ENCODE data around the gene RNF144A. TPM values are rescaled to one million over a fixed set of nuclear protein-coding genes. Genes with fewer than 3 reads are reported as not detected.

Gene RNF144A
- total RNA-seq, 1 experiment from 2014 or later: 3.0 TPM

- CTCF ChIA-PET: no interaction called here
- Histone ChIP-seq H3K4me1 (no peaks in the 10 kb centered on the region), H3K4me3 (ENCODE audit: low read depth, low read length) (no peak overlapping the region), H3K36me3 (ENCODE audit: control insufficient read depth, insufficient read depth, low read length) (no peaks in the 10 kb centered on the region), H3K27me3 (replicated peaks; ENCODE audit: control insufficient read depth, insufficient read depth, low read length) (no peaks in the 10 kb centered on the region), H3K9me3 (no peaks in the 10 kb centered on the region)
- BruUV-seq (replicated peaks): no TSS peak
- Mint-ChIP-seq H3K4me3 (ENCODE audit: unreplicated experiment) (no peak overlapping the region), H3K36me3 (ENCODE audit: insufficient read depth, unreplicated experiment) (no peaks in the 10 kb centered on the region), H3K9me3 (ENCODE audit: unreplicated experiment) (no peaks in the 10 kb centered on the region), H3K27ac (ENCODE audit: unreplicated experiment) (no peak overlapping the region), H3K27me3 (ENCODE audit: insufficient read depth, unreplicated experiment) (no peaks in the 10 kb centered on the region), H3K4me1 (ENCODE audit: low read depth, unreplicated experiment) (no peaks in the 10 kb centered on the region)
- no peak for DNase-seq
- TF ChIP-seq CTCF (IDR thresholded peaks at IDR 0.05; ENCODE audit: insufficient read depth in 1 of 2, low read depth in 1 of 2, low read length in 1 of 2, severe bottlenecking in 1 of 2, unreplicated experiment in 1 of 2): no peak
- POLR2A ChIA-PET: no interaction called here
- intact Hi-C loops (cut with micrococcal nuclease; ENCODE audit: unreplicated experiment): no loop called here
Observed at GRCh38 chr2:7027956-7028655, 110.9 kb downstream of the RNF144A start.

- H3K4me1 ChIP-seq: no peaks in the 10 kb centered on the region
- intact Hi-C loops (cut with micrococcal nuclease; ENCODE audit: unreplicated experiment): no loop called here
- no peak overlapping the region for H3K27ac Mint-ChIP-seq (ENCODE audit: unreplicated experiment)
- no peak for TF ChIP-seq CTCF (IDR thresholded peaks at IDR 0.05; ENCODE audit: insufficient read depth in 1 of 2, low read depth in 1 of 2, low read length in 1 of 2, severe bottlenecking in 1 of 2, unreplicated experiment in 1 of 2)
- H3K9me3 ChIP-seq: no peaks in the 10 kb centered on the region
- BruUV-seq (replicated peaks): no TSS peak
- ChIA-PET CTCF (no interaction called here), POLR2A (no interaction called here)
- H3K36me3 ChIP-seq (ENCODE audit: control insufficient read depth, insufficient read depth, low read length): no peaks in the 10 kb centered on the region
- H3K27me3 Mint-ChIP-seq (ENCODE audit: insufficient read depth, unreplicated experiment): no peaks in the 10 kb centered on the region
- H3K27me3 ChIP-seq (replicated peaks; ENCODE audit: control insufficient read depth, insufficient read depth, low read length): no peaks in the 10 kb centered on the region
- no peaks in the 10 kb centered on the region for H3K9me3 Mint-ChIP-seq (ENCODE audit: unreplicated experiment)
- DNase-seq: no peak
- H3K4me3 Mint-ChIP-seq (ENCODE audit: unreplicated experiment): no peak overlapping the region
- no peak overlapping the region for H3K4me3 ChIP-seq (ENCODE audit: low read depth, low read length)
- H3K36me3 Mint-ChIP-seq (ENCODE audit: insufficient read depth, unreplicated experiment): no peaks in the 10 kb centered on the region
- H3K4me1 Mint-ChIP-seq (ENCODE audit: low read depth, unreplicated experiment): no peaks in the 10 kb centered on the region
Observed at GRCh38 chr2:7028846-7029245, 111.6 kb downstream of the RNF144A start.

- no peaks in the 10 kb centered on the region for H3K27me3 ChIP-seq (replicated peaks; ENCODE audit: control insufficient read depth, insufficient read depth, low read length)
- Mint-ChIP-seq H3K9me3 (ENCODE audit: unreplicated experiment) (no peaks in the 10 kb centered on the region), H3K4me3 (ENCODE audit: unreplicated experiment) (no peak overlapping the region), H3K27ac (ENCODE audit: unreplicated experiment) (no peak overlapping the region), H3K36me3 (ENCODE audit: insufficient read depth, unreplicated experiment) (no peaks in the 10 kb centered on the region), H3K27me3 (ENCODE audit: insufficient read depth, unreplicated experiment) (no peaks in the 10 kb centered on the region), H3K4me1 (ENCODE audit: low read depth, unreplicated experiment) (no peaks in the 10 kb centered on the region)
- no peak for DNase-seq
- no peak for TF ChIP-seq CTCF (IDR thresholded peaks at IDR 0.05; ENCODE audit: insufficient read depth in 1 of 2, low read depth in 1 of 2, low read length in 1 of 2, severe bottlenecking in 1 of 2, unreplicated experiment in 1 of 2)
- H3K36me3 ChIP-seq (ENCODE audit: control insufficient read depth, insufficient read depth, low read length): no peaks in the 10 kb centered on the region
- ChIA-PET POLR2A (no interaction called here), CTCF (interaction anchor here (0.6 kb wide), 1 partner anchor 11 kb away, joined by 3 read pairs; no protein-coding TSS in a partner anchor)
- intact Hi-C loops (cut with micrococcal nuclease; ENCODE audit: unreplicated experiment): no loop called here
- no peaks in the 10 kb centered on the region for H3K4me1 ChIP-seq
- no peaks in the 10 kb centered on the region for H3K9me3 ChIP-seq
- no TSS peak for BruUV-seq (replicated peaks)
- no peak overlapping the region for H3K4me3 ChIP-seq (ENCODE audit: low read depth, low read length)
Observed at GRCh38 chr2:7029291-7030059, 112.3 kb downstream of the RNF144A start.
